Measurements from ENCODE around the gene PAX3.

The PAX3 gene

GRCh38 chr2:222333397-222333796 lies 34.6 kb upstream of the PAX3 start:
- no peak for TF ChIP-seq SP1 (IDR thresholded peaks at IDR 0.05)
- TF ChIP-seq FOXM1 (IDR thresholded peaks at IDR 0.05; ENCODE audit: borderline replicate concordance), result no peak
- TF ChIP-seq LEF1 (IDR thresholded peaks at IDR 0.05; ENCODE audit: borderline replicate concordance), result no peak
- no peak for TF ChIP-seq TARDBP (IDR thresholded peaks at IDR 0.05)
- TF ChIP-seq PKNOX1 (IDR thresholded peaks at IDR 0.05), result no peak
- no peak for TF ChIP-seq ZNF384 (IDR thresholded peaks at IDR 0.05)
- TF ChIP-seq BHLHE40 (IDR thresholded peaks at IDR 0.05; ENCODE audit: borderline replicate concordance), result no peak
- TF ChIP-seq ARNT (IDR thresholded peaks at IDR 0.05), result no peak
- no peak for TF ChIP-seq HDGF (IDR thresholded peaks at IDR 0.05; ENCODE audit: borderline replicate concordance)
- no peak for TF ChIP-seq ELF4 (IDR thresholded peaks at IDR 0.05)
- TF ChIP-seq L3MBTL2 (conservative IDR thresholded peaks at IDR 0.05), result no peak
- TF ChIP-seq SUZ12 (IDR thresholded peaks at IDR 0.05), result no peak
- no peak for TF ChIP-seq FOXA1 (IDR thresholded peaks at IDR 0.05)
- no peak for TF ChIP-seq CTBP1 (IDR thresholded peaks at IDR 0.05; ENCODE audit: borderline replicate concordance)
- no peak for TF ChIP-seq NFRKB (IDR thresholded peaks at IDR 0.05)
- no peak for TF ChIP-seq FOXK2 (IDR thresholded peaks at IDR 0.05)
- no peak for DNase-seq (ENCODE audit: extremely low spot score)
- CTCF ChIA-PET, result no interaction called here

GRCh38 chr2:222332116-222332515 lies 33.3 kb upstream of the PAX3 start:
- POLR2A ChIA-PET, result no interaction called here

More at GRCh38 chr2:222333397-222333796, 34.6 kb upstream of the PAX3 start:
- POLR2A ChIA-PET, result no interaction called here

GRCh38 chr2:222330910-222331309 lies 32.1 kb upstream of the PAX3 start:
- ChIA-PET POLR2A (no interaction called here), CTCF (no interaction called here)
- TF ChIP-seq NFRKB (IDR thresholded peaks at IDR 0.05), result no peak
- no peak for TF ChIP-seq PKNOX1 (IDR thresholded peaks at IDR 0.05)
- no peak for TF ChIP-seq FOXA1 (IDR thresholded peaks at IDR 0.05)
- TF ChIP-seq ZNF384 (IDR thresholded peaks at IDR 0.05), result no peak
- TF ChIP-seq TARDBP (IDR thresholded peaks at IDR 0.05), result no peak
- no peak for TF ChIP-seq FOXK2 (IDR thresholded peaks at IDR 0.05)
- no peak for TF ChIP-seq BHLHE40 (IDR thresholded peaks at IDR 0.05; ENCODE audit: borderline replicate concordance)
- TF ChIP-seq ELF4 (IDR thresholded peaks at IDR 0.05), result no peak
- TF ChIP-seq L3MBTL2 (conservative IDR thresholded peaks at IDR 0.05), result no peak
- TF ChIP-seq SP1 (IDR thresholded peaks at IDR 0.05), result no peak
- TF ChIP-seq FOXM1 (IDR thresholded peaks at IDR 0.05; ENCODE audit: borderline replicate concordance), result no peak
- TF ChIP-seq CTBP1 (IDR thresholded peaks at IDR 0.05; ENCODE audit: borderline replicate concordance), result no peak
- TF ChIP-seq HDGF (IDR thresholded peaks at IDR 0.05; ENCODE audit: borderline replicate concordance), result no peak
- no peak for TF ChIP-seq ARNT (IDR thresholded peaks at IDR 0.05)
- TF ChIP-seq LEF1 (IDR thresholded peaks at IDR 0.05; ENCODE audit: borderline replicate concordance), result no peak
- TF ChIP-seq SUZ12 (IDR thresholded peaks at IDR 0.05), result no peak
- no peak for DNase-seq (ENCODE audit: extremely low spot score)

More at GRCh38 chr2:222332116-222332515, 33.3 kb upstream of the PAX3 start:
- DNase-seq (ENCODE audit: extremely low spot score), result no peak
- no peak for TF ChIP-seq FOXA1 (IDR thresholded peaks at IDR 0.05)
- TF ChIP-seq ELF4 (IDR thresholded peaks at IDR 0.05), result no peak
- no peak for TF ChIP-seq TARDBP (IDR thresholded peaks at IDR 0.05)
- TF ChIP-seq FOXM1 (IDR thresholded peaks at IDR 0.05; ENCODE audit: borderline replicate concordance), result no peak
- TF ChIP-seq SP1 (IDR thresholded peaks at IDR 0.05), result no peak
- TF ChIP-seq FOXK2 (IDR thresholded peaks at IDR 0.05), result no peak
- no peak for TF ChIP-seq PKNOX1 (IDR thresholded peaks at IDR 0.05)
- TF ChIP-seq HDGF (IDR thresholded peaks at IDR 0.05; ENCODE audit: borderline replicate concordance), result no peak
- TF ChIP-seq ARNT (IDR thresholded peaks at IDR 0.05), result no peak
- TF ChIP-seq LEF1 (IDR thresholded peaks at IDR 0.05; ENCODE audit: borderline replicate concordance), result no peak
- no peak for TF ChIP-seq ZNF384 (IDR thresholded peaks at IDR 0.05)
- no peak for TF ChIP-seq BHLHE40 (IDR thresholded peaks at IDR 0.05; ENCODE audit: borderline replicate concordance)
- no peak for TF ChIP-seq NFRKB (IDR thresholded peaks at IDR 0.05)
- no peak for TF ChIP-seq L3MBTL2 (conservative IDR thresholded peaks at IDR 0.05)
- no peak for TF ChIP-seq CTBP1 (IDR thresholded peaks at IDR 0.05; ENCODE audit: borderline replicate concordance)
- no peak for TF ChIP-seq SUZ12 (IDR thresholded peaks at IDR 0.05)
- CTCF ChIA-PET, result no interaction called here

- no peak for TF ChIP-seq CTBP1 (IDR thresholded peaks at IDR 0.05; ENCODE audit: borderline replicate concordance)
- no peak for TF ChIP-seq L3MBTL2 (conservative IDR thresholded peaks at IDR 0.05)
- TF ChIP-seq ELF4 (IDR thresholded peaks at IDR 0.05), result no peak
- no peak for TF ChIP-seq TARDBP (IDR thresholded peaks at IDR 0.05)
- TF ChIP-seq ZNF384 (IDR thresholded peaks at IDR 0.05), result no peak
- TF ChIP-seq FOXK2 (IDR thresholded peaks at IDR 0.05), result no peak
- TF ChIP-seq NFRKB (IDR thresholded peaks at IDR 0.05), result no peak
- TF ChIP-seq ARNT (IDR thresholded peaks at IDR 0.05), result no peak
- no peak for TF ChIP-seq LEF1 (IDR thresholded peaks at IDR 0.05; ENCODE audit: borderline replicate concordance)
- no peak for DNase-seq (ENCODE audit: extremely low spot score)
- POLR2A ChIA-PET, result interaction anchor here (0.8 kb wide), 1 partner anchor 240 kb away, joined by 4 read pairs; no protein-coding TSS in a partner anchor
- CTCF ChIA-PET, result interaction anchor here (1.3 kb wide), 1 partner anchor 240 kb away, joined by 5 read pairs; no protein-coding TSS in a partner anchor
These were observed 23.4 kb upstream of the PAX3 start for GRCh38 chr2:222322236-222322635.

GRCh38 chr2:222320436-222321395 lies 21.9 kb upstream of the PAX3 start:
- no peak for TF ChIP-seq ARNT (IDR thresholded peaks at IDR 0.05)
- CTCF ChIA-PET, result interaction anchor here (0.6 to 0.9 kb wide), 2 partner anchors 18 to 162 kb away, joined by 3 read pairs; no protein-coding TSS in a partner anchor
- no peak for DNase-seq (ENCODE audit: extremely low spot score)
- POLR2A ChIA-PET, result interaction anchor here (1.0 to 1.6 kb wide), 2 partner anchors 22 to 162 kb away, joined by 3 to 4 read pairs; partner anchors contain the start of gene PAX3
